Activated T-helper 1 cell treated with anti-CD3 and anti-CD28 coated beads, Interleukin-12 subunit alpha, Interleukin-12 subunit beta, Interleukin-2, Interleukin-4 antibody, amounts not matched to agents 30 ng/mL and 10 ng/mL and 1 ng/mL, durations not matched to agents 14 hours and 24 hours and 36 hours (primary cell): ENCODE measurements around the gene GOLGA6L2. TPM values are rescaled to one million over a fixed set of nuclear protein-coding genes. Genes with fewer than 3 reads are reported as not detected.
"Not testable (repeated sequence)": the region's sequence is repeated elsewhere in the genome, so short reads cannot be mapped to it uniquely, and the experiment has no call there.

Source experiments
- DNase-seq: peaks from one replicate; pipeline ENCODE4 v3.0.0; 2021; ENCODE audit warnings: low spot score
- H3K27ac Mint-ChIP-seq: one replicate; pipeline ENCODE4 v1.8.0; 2021; ENCODE audit warnings: mild to moderate bottlenecking, mixed read lengths
- H3K27me3 Mint-ChIP-seq: one replicate; pipeline ENCODE4 v1.8.0; 2022; ENCODE audit warnings: mild to moderate bottlenecking, moderate library complexity, mixed read lengths; ENCODE audit not compliant: insufficient read depth
- H3K36me3 Mint-ChIP-seq: one replicate; pipeline ENCODE4 v1.8.0; 2021; ENCODE audit warnings: low read depth, mixed read lengths
- H3K4me1 Mint-ChIP-seq: one replicate; pipeline ENCODE4 v1.8.0; 2021; ENCODE audit warnings: low read depth, mixed read lengths
- H3K4me3 Mint-ChIP-seq: one replicate; pipeline ENCODE4 v1.8.0; 2021; ENCODE audit warnings: mild to moderate bottlenecking, moderate library complexity, mixed read lengths
- H3K9me3 Mint-ChIP-seq: one replicate; pipeline ENCODE4 v1.8.0; 2021; ENCODE audit warnings: mixed read lengths
- intact Hi-C: fragments of 100-400 bp; cut with micrococcal nuclease; formaldehyde crosslinking; loops from one replicate; pipeline ENCODE4 v1.15.1; 2024
- total RNA-seq: library from RNA; stranded (reverse); gene quantifications from 2 replicates; pipeline ENCODE4 v1.2.3, GENCODE V29; 2022

GOLGA6L2 gene
- total RNA-seq, 1 donor from 2014 or later: not detected

DNA sequence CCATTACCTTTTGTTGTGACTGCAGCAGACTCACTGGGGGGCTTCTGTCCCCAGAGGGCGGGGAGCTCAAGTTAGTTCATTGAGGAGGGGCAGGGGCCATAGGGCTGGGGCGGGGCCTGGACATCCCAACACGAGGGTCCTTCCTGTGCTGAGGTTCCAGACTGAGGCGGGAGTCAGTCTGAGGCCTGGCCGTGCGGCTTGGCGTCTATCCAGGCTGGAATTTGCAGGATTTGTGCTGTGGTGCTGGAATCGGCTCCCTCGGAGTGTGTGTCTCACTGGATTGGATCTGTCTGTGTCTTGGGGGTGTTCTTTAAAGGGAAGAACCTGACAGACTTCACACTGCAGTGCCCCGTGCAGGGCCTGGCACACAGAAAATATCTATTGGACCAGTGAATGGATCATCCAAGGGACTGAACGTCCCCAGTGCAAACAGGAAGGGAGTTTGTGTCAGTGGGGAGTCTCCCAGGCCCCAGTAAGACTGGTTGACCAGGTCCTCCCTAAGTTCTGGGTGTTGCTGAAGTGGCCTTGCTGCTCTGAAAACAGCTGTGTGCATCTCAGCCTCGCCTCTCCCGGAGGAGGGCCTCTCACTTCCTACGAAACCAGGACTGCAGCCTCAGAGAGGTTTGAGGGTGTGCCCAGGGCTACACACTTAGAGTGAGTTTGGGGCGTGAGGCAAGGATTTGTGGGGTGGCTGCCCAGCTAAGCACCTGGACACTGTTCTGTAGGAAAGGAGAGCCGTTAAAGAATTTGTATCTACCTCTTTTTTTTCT is 26.1 kb downstream of the GOLGA6L2 start:
- Mint-ChIP-seq H3K9me3 (no peaks in the 10 kb centered on the region), H3K36me3 (no peaks in the 10 kb centered on the region), H3K27ac (no peak overlapping the region), H3K4me1 (no peaks in the 10 kb centered on the region), H3K4me3 (no peak overlapping the region), H3K27me3 (no peaks in the 10 kb centered on the region)
- DNase-seq: no peak
- intact Hi-C loops: no loop called here

- Mint-ChIP-seq H3K36me3 (no peaks in the 10 kb centered on the region), H3K9me3 (no peaks in the 10 kb centered on the region), H3K4me1 (no peaks in the 10 kb centered on the region), H3K27me3 (no peaks in the 10 kb centered on the region), H3K27ac (no peak overlapping the region), H3K4me3 (no peak overlapping the region)
- DNase-seq: no peak
- intact Hi-C loops: no loop called here
Measured at GRCh38 chr15:23416349-23417276, 30.4 kb downstream of the GOLGA6L2 start.

- H3K36me3 Mint-ChIP-seq, H3K9me3 Mint-ChIP-seq, intact Hi-C loops, DNase-seq, H3K4me1 Mint-ChIP-seq, H3K27ac Mint-ChIP-seq, H3K4me3 Mint-ChIP-seq, H3K27me3 Mint-ChIP-seq: not testable (repeated sequence)
Measured at GRCh38 chr15:23415866-23416265, 31.2 kb downstream of the GOLGA6L2 start.

- Mint-ChIP-seq H3K9me3 (no peaks in the 10 kb centered on the region), H3K27me3 (no peaks in the 10 kb centered on the region), H3K4me1 (no peaks in the 10 kb centered on the region), H3K27ac (no peak overlapping the region), H3K4me3 (no peak overlapping the region), H3K36me3 (no peaks in the 10 kb centered on the region)
- no peak for DNase-seq
- intact Hi-C loops: no loop called here
Measured at GRCh38 chr15:23415321-23415865, 31.6 kb downstream of the GOLGA6L2 start.

- H3K4me1 Mint-ChIP-seq, H3K4me3 Mint-ChIP-seq, H3K27ac Mint-ChIP-seq, intact Hi-C loops, H3K9me3 Mint-ChIP-seq, H3K36me3 Mint-ChIP-seq, H3K27me3 Mint-ChIP-seq, DNase-seq: not testable (repeated sequence)
Measured at GRCh38 chr15:23412881-23413600, 34.0 kb downstream of the GOLGA6L2 start.

DNA sequence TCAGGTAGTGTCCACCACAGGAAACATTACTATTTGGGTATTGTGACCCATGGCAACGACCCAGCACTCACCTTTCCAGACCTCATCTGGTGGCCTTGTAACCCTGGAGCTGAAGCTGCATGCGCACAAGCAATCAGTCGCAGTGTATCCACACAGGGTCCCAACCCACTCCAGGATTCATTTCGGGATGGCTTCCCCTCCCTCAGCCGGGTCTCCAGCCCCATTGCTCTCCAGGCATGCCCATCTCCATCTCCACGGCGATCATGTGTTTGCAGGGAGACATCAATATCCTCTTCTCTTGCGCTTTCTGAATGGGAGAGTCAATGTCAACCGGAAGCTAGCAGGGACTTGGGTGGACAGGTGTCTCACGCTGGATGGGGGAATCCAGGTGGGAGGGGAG is 35.2 kb downstream of the GOLGA6L2 start:
- DNase-seq: no peak
- H3K27ac Mint-ChIP-seq: no peak overlapping the region
- intact Hi-C loops: no loop called here
- no peak overlapping the region for H3K4me3 Mint-ChIP-seq
- peaks cover 4% of the 10 kb centered on the region for H3K9me3 Mint-ChIP-seq
- no peaks in the 10 kb centered on the region for H3K36me3 Mint-ChIP-seq
- H3K4me1 Mint-ChIP-seq: no peaks in the 10 kb centered on the region
- no peaks in the 10 kb centered on the region for H3K27me3 Mint-ChIP-seq

GRCh38 chr15:23403550-23403949 is 43.5 kb downstream of the GOLGA6L2 start:
- intact Hi-C loops: no loop called here
- Mint-ChIP-seq H3K36me3 (no peaks in the 10 kb centered on the region), H3K27me3 (no peaks in the 10 kb centered on the region), H3K9me3 (peaks cover 15% of the 10 kb centered on the region), H3K27ac (no peak overlapping the region), H3K4me3 (no peak overlapping the region), H3K4me1 (no peaks in the 10 kb centered on the region)
- DNase-seq: no peak

- intact Hi-C loops: no loop called here
- H3K4me1 Mint-ChIP-seq: no peaks in the 10 kb centered on the region
- no peaks in the 10 kb centered on the region for H3K36me3 Mint-ChIP-seq
- peaks cover 15% of the 10 kb centered on the region for H3K9me3 Mint-ChIP-seq
- H3K27me3 Mint-ChIP-seq: no peaks in the 10 kb centered on the region
- H3K4me3 Mint-ChIP-seq: no peak overlapping the region
- H3K27ac Mint-ChIP-seq: no peak overlapping the region
- no peak for DNase-seq
Measured at GRCh38 chr15:23402544-23402943, 44.5 kb downstream of the GOLGA6L2 start.

- no peaks in the 10 kb centered on the region for H3K36me3 Mint-ChIP-seq
- H3K4me3 Mint-ChIP-seq: no peak overlapping the region
- H3K4me1 Mint-ChIP-seq: no peaks in the 10 kb centered on the region
- no peak for DNase-seq
- intact Hi-C loops: no loop called here
- no peak overlapping the region for H3K27ac Mint-ChIP-seq
- no peaks in the 10 kb centered on the region for H3K27me3 Mint-ChIP-seq
- H3K9me3 Mint-ChIP-seq: peaks cover 14% of the 10 kb centered on the region
Measured at GRCh38 chr15:23402140-23402539, 44.9 kb downstream of the GOLGA6L2 start.

- intact Hi-C loops: no loop called here
Measured at GRCh38 chr15:23401627-23402026, 45.4 kb downstream of the GOLGA6L2 start.

DNA sequence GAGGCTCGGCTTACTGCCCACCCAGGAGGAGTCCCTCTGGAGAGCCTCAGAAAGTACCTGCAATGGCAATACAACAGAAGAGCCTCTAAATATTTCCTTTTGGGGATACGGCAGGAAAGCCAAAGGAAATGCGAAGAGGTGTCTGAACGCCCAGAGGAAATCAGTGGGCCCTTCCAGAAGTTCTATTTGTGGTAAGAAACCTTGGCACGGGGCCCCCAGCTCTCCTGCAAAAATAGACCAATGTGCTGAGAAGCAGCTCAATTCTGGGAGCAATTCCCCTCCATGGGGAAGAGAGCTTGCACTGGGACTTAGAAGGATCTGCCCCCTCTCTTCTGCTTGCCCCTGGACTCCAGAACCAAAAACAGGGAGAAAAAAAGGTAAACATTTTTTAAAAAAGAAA is 47.8 kb downstream of the GOLGA6L2 start:
- H3K27me3 Mint-ChIP-seq, H3K36me3 Mint-ChIP-seq, DNase-seq, H3K4me1 Mint-ChIP-seq, H3K27ac Mint-ChIP-seq, H3K4me3 Mint-ChIP-seq, H3K9me3 Mint-ChIP-seq, intact Hi-C loops: not testable (repeated sequence)

More at GRCh38 chr15:23401627-23402026, 45.4 kb downstream of the GOLGA6L2 start:
- Mint-ChIP-seq H3K9me3 (peaks cover 9% of the 10 kb centered on the region), H3K4me1 (no peaks in the 10 kb centered on the region), H3K4me3 (no peak overlapping the region), H3K36me3 (no peaks in the 10 kb centered on the region), H3K27me3 (no peaks in the 10 kb centered on the region), H3K27ac (no peak overlapping the region)
- no peak for DNase-seq

DNA sequence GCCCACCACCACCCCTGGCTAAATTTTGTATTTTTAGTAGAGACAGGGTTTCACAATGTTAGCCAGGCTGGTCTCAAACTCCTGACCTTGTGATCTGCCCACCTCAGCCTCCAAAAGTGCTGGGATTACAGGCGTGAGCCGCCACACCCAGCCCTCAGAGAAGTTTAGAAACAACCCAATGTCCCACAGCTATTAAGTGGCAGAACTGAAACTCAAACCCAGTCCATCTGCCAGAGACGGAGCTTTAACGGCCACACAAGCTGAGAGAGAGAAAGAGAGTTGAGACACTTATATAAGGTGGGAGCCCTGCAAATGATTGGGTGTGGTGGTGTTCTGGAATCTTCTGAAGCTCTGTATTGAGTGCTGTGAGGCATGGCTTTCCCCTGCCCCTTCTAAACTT is 48.7 kb downstream of the GOLGA6L2 start:
- DNase-seq, intact Hi-C loops, H3K27ac Mint-ChIP-seq, H3K9me3 Mint-ChIP-seq, H3K4me3 Mint-ChIP-seq, H3K4me1 Mint-ChIP-seq, H3K27me3 Mint-ChIP-seq, H3K36me3 Mint-ChIP-seq: not testable (repeated sequence)
